Measurements from ENCODE around the gene SYCN. TPM values are rescaled to one million over a fixed set of nuclear protein-coding genes. Genes with fewer than 3 reads are reported as not detected.

The SYCN gene
- total and polyA plus RNA-seq, 2 donors (not counting 1 experiment from before 2014, with no cell fraction given): not detected

- H3K36me3 ChIP-seq (replicated peaks in 1 of 2; ENCODE audit: control extremely low read depth in 1 of 2, control insufficient read depth in 1 of 2, extremely low read depth in 1 of 2, insufficient read depth in 2 of 2, low read length in 1 of 2): no peaks in the 10 kb centered on the region
- DNase-seq (no peak), ATAC-seq (ENCODE audit: low read depth) (no peak)
- H4K20me1 ChIP-seq (ENCODE audit: control insufficient read depth, insufficient read depth, low read length, poor library complexity, severe bottlenecking): no peaks in the 10 kb centered on the region
- no peak overlapping the region for H3K27ac Mint-ChIP-seq
- H3K4me2 ChIP-seq (replicated peaks; ENCODE audit: low read depth, low read length, poor library complexity, severe bottlenecking): no peak overlapping the region
- H3K4me1 Mint-ChIP-seq: peaks cover 13% of the 10 kb centered on the region
- H3K4me1 ChIP-seq (ENCODE audit: control insufficient read depth in 2 of 2, insufficient read depth in 2 of 2, low read length in 2 of 2): peaks cover 0 to 18% of the 10 kb centered on the region in 2 donors
- H3K4me3 ChIP-seq (ENCODE audit: control extremely low read depth in 1 of 5, extremely low read depth in 1 of 5, insufficient read depth in 1 of 5, low read depth in 2 of 5, low read length in 4 of 5): no peak overlapping the region
- no peaks in the 10 kb centered on the region for H3K9me3 Mint-ChIP-seq (ENCODE audit: insufficient read depth)
- ChIA-PET POLR2A (no interaction called here), CTCF (no interaction called here)
- H3K79me2 ChIP-seq (ENCODE audit: control insufficient read depth, insufficient read depth, low read length): no peaks in the 10 kb centered on the region
- H3K9ac ChIP-seq (ENCODE audit: low read length): no peak overlapping the region
- no peak overlapping the region for H2AFZ ChIP-seq (ENCODE audit: insufficient read depth, low read depth, low read length, poor library complexity, severe bottlenecking)
- TF ChIP-seq EZH2 (IDR thresholded peaks at IDR 0.05; ENCODE audit: borderline replicate concordance, insufficient read depth, low read depth, low read length, poor library complexity, severe bottlenecking): no peak
- TF ChIP-seq CTCF (IDR thresholded peaks at IDR 0.05): no peak
- 68% methylated on average over 8 of the region's 11 CpGs for WGBS (ENCODE audit: insufficient coverage)
- intact Hi-C loops (cut with micrococcal nuclease): no loop called here
- no peak overlapping the region for H3K4me3 Mint-ChIP-seq
- H3K9me3 ChIP-seq (ENCODE audit: control extremely low read depth in 1 of 3, control insufficient read depth in 2 of 3, insufficient read depth in 1 of 3, low read length in 2 of 3): no peaks in the 10 kb centered on the region
- H3K27me3 ChIP-seq (replicated peaks in 1 of 4; ENCODE audit: control extremely low read depth in 1 of 4, control insufficient read depth in 3 of 4, insufficient read depth in 4 of 4, low read length in 3 of 4): peaks cover 0 to 74% (median 23%) of the 10 kb centered on the region in 4 experiments
- no peak overlapping the region for H3K27ac ChIP-seq (ENCODE audit: low read length in 2 of 2)
- peaks cover 65% of the 10 kb centered on the region for H3K27me3 Mint-ChIP-seq
Measured at GRCh38 chr19:39199025-39199424, 5.0 kb downstream of the SYCN start.

GRCh38 chr19:39197808-39198207 is 6.3 kb downstream of the SYCN start:
- Mint-ChIP-seq H3K27ac (no peak overlapping the region), H3K9me3 (ENCODE audit: insufficient read depth) (no peaks in the 10 kb centered on the region), H3K27me3 (peaks cover 68% of the 10 kb centered on the region), H3K4me1 (peaks cover 13% of the 10 kb centered on the region), H3K4me3 (no peak overlapping the region)
- POLR2A ChIA-PET: no interaction called here
- Histone ChIP-seq H3K79me2 (ENCODE audit: control insufficient read depth, insufficient read depth, low read length) (no peaks in the 10 kb centered on the region), H3K27me3 (replicated peaks in 1 of 4; ENCODE audit: control extremely low read depth in 1 of 4, control insufficient read depth in 3 of 4, insufficient read depth in 4 of 4, low read length in 3 of 4) (peaks cover 0 to 65% (median 19%) of the 10 kb centered on the region in 4 experiments), H3K4me2 (replicated peaks; ENCODE audit: low read depth, low read length, poor library complexity, severe bottlenecking) (no peak overlapping the region), H3K4me3 (ENCODE audit: control extremely low read depth in 1 of 5, extremely low read depth in 1 of 5, insufficient read depth in 1 of 5, low read depth in 2 of 5, low read length in 4 of 5) (no peak overlapping the region), H3K9ac (ENCODE audit: low read length) (no peak overlapping the region), H3K9me3 (ENCODE audit: control extremely low read depth in 1 of 3, control insufficient read depth in 2 of 3, insufficient read depth in 1 of 3, low read length in 2 of 3) (no peaks in the 10 kb centered on the region), H3K36me3 (replicated peaks in 1 of 2; ENCODE audit: control extremely low read depth in 1 of 2, control insufficient read depth in 1 of 2, extremely low read depth in 1 of 2, insufficient read depth in 2 of 2, low read length in 1 of 2) (no peaks in the 10 kb centered on the region), H3K4me1 (ENCODE audit: control insufficient read depth in 2 of 2, insufficient read depth in 2 of 2, low read length in 2 of 2) (peaks cover 0 to 18% of the 10 kb centered on the region in 2 donors), H3K27ac (ENCODE audit: low read length in 2 of 2) (no peak overlapping the region), H2AFZ (ENCODE audit: insufficient read depth, low read depth, low read length, poor library complexity, severe bottlenecking) (no peak overlapping the region), H4K20me1 (ENCODE audit: control insufficient read depth, insufficient read depth, low read length, poor library complexity, severe bottlenecking) (no peaks in the 10 kb centered on the region)
- no peak for ATAC-seq (ENCODE audit: low read depth)
- intact Hi-C loops (cut with micrococcal nuclease): no loop called here
- WGBS (ENCODE audit: insufficient coverage): 55% methylated on average over 1 of the region's 5 CpGs
- no peak for DNase-seq
- TF ChIP-seq CTCF (IDR thresholded peaks at IDR 0.05) (no peak), EZH2 (IDR thresholded peaks at IDR 0.05; ENCODE audit: borderline replicate concordance, insufficient read depth, low read depth, low read length, poor library complexity, severe bottlenecking) (no peak)
- CTCF ChIA-PET: no interaction called here
